Measurements from ENCODE around the gene PLCL1.

DNA sequence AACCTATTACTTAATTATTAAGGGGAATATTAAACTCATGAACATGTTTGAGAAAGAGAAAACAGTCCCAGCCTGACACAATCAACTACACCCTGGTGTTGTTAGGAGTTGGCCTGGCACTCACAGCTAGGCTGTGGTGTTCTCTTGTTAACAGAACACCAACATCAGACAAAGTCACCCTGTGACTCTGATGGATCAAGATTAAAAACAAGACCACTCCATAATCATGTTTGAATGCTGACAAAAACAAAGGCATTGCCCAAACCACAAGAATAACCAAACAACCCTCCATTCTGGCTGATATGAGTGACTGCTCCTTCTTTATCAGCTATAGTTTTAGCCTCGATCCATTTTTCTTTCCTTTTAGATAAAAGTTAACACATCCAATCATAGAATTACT, 22.3 kb upstream of the PLCL1 start:
- TF ChIP-seq, protein P1, sequence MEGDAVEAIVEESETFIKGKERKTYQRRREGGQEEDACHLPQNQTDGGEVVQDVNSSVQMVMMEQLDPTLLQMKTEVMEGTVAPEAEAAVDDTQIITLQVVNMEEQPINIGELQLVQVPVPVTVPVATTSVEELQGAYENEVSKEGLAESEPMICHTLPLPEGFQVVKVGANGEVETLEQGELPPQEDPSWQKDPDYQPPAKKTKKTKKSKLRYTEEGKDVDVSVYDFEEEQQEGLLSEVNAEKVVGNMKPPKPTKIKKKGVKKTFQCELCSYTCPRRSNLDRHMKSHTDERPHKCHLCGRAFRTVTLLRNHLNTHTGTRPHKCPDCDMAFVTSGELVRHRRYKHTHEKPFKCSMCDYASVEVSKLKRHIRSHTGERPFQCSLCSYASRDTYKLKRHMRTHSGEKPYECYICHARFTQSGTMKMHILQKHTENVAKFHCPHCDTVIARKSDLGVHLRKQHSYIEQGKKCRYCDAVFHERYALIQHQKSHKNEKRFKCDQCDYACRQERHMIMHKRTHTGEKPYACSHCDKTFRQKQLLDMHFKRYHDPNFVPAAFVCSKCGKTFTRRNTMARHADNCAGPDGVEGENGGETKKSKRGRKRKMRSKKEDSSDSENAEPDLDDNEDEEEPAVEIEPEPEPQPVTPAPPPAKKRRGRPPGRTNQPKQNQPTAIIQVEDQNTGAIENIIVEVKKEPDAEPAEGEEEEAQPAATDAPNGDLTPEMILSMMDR (IDR thresholded peaks at IDR 0.05) = no peak
- no peak for TF ChIP-seq ZFX (IDR thresholded peaks at IDR 0.05; ENCODE audit: borderline replicate concordance)

Measured in 22Rv1 (cell line).